NCI-H2196 (cell line): ENCODE measurements around the gene CALHM4.
A peak's percentile ranks its signal among the peaks of the same experiment; 100 is the strongest.

ENCODE experiments used
- DNase-seq: peaks from one replicate; lab custom pipeline; 2025; ENCODE audit not compliant: unreplicated experiment; lab: John Stamatoyannopoulos, UW

Gene CALHM4, protein sequence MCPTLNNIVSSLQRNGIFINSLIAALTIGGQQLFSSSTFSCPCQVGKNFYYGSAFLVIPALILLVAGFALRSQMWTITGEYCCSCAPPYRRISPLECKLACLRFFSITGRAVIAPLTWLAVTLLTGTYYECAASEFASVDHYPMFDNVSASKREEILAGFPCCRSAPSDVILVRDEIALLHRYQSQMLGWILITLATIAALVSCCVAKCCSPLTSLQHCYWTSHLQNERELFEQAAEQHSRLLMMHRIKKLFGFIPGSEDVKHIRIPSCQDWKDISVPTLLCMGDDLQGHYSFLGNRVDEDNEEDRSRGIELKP

DNA sequence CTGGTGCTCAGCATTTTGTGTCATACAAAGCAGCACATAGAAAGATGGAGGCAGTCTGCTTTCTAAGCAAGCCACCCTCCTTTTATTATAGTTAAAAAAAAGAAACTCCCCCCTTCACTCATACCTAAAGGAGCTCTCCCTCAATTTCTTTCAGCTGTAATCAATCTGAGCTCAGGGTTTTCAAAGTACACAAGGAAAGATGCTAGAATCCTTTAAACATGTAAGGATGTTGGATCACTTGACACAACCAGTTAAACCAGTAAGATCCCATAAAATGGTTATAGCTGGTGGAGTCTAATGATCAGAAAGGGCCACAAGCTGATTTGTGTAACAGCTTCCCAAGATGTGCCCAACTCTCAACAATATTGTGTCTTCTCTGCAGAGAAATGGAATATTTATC is at the start of gene CALHM4:
TSS of gene CALHM4 (plus strand) at position 301 of the 400 bp plus-strand sequence. CDS start at position 344, 43 bp downstream.
- DNase-seq: no peak

DNA sequence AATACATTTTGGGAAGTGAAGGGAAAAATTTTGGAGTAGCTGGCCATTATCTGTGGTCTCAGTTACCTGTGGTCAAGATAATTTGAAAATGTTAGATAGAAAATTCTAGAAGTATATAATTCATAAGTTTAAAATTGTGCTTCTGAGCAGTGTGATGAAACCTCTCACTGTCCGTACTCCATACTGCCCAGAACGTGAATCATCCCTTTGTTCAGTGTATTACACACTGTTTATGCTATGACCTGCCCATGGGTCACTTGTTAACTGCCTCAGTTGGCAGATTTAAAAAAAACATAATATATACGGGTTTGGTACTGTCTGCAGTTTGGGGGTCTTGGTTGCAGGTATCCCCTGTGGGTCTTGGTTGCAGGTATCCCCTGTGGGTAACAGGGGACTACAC is 46.2 kb upstream of the CALHM4 start:
- no peak for DNase-seq

DNA sequence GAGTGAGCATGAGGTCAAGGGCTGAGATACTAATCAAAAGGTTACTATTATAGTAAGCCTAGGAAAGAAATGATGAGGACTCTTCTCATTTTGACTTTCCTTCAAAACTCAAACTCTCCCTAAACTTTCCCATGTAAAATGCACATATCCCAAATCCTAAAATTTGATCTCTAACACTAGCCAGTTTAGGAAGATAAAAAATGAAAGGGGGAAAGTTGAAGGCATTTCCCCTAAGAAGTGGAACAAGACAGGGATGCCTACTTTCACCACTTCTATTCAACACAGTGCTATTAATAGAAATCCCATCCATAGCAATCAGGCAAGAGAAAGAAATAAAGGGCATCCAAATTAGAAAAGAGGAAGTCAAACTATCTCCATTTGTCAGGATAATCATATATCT is 45.0 kb upstream of the CALHM4 start:
- DNase-seq: no peak

GRCh38 chr6:116511424-116512110 is 42.0 kb upstream of the CALHM4 start, which contains the start of gene CALHM5:
Gene CALHM5 (plus strand): TSS chr6:116511639. CDS start chr6:116511697, 58 bp downstream.
- DNase-seq: no peak

DNA sequence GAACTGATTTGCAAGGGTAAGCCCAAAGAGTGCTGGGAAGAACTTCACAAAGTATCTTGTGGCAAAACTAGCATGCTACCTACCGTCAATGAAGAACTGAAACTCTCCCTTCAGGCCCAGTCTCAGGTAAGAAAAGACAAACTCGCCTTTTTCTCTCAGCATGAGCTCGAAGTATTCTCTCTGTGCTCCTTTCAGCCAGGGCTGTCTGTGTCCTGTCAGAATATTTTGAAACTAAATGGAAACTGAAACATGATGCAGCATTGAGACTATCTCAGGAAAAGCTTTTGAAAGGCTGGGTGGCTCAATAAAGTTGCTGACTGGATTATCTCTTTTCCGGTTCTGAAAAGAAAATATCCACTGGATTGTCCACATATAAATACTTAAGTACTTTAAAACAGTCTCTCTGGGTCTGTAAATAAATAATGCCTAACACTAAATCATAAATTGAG is 41.4 kb upstream of the CALHM4 start:
- no peak for DNase-seq

GRCh38 chr6:116512734-116513133 is 40.8 kb upstream of the CALHM4 start:
- DNase-seq: no peak

- no peak for DNase-seq
These were observed 40.2 kb upstream of the CALHM4 start for GRCh38 chr6:116513224-116513875.

DNA sequence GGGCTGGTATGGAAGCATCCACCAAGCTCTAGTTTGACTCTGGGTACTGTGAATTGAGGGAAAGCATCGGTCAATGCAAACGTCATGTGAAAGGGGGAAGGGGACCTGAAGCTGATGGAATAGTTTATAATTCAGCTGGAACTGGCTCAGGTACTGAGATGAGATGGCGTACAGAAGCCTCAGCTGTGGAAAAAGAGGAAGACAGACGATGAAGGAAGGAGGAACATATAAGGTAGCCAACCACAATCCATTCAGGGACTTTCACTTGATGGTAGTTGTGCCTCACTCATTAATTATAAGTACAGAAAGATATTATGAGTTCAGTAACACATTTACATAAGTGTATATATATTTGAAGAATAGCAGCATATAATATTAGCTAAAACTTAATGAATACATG is 39.4 kb upstream of the CALHM4 start:
- no peak for DNase-seq

DNA sequence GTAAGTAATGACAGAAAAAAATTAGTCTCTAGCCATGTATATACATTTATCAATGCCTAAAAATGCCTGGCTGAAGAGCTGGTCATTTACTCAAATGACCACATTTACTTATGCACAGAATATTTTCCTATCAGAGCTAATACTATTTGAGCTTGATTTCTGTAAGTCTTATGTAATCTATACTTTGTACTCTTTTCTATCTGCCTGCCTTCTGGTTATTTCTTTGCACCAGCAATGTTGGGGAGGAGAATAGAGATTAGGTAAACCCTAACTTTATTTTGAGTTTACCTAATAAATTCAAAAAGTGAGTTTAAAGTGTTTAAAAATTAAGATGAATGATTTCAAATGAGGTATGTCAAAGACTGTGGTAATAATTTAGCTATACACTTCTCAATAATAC is 38.4 kb upstream of the CALHM4 start:
- DNase-seq: no peak

GRCh38 chr6:116518621-116519368 is 34.8 kb upstream of the CALHM4 start:
- peak; percentile 11 for DNase-seq

GRCh38 chr6:116522896-116523295 is 30.7 kb upstream of the CALHM4 start:
- no peak for DNase-seq

- DNase-seq: no peak
These were observed 29.3 kb upstream of the CALHM4 start for GRCh38 chr6:116524236-116524635.

DNA sequence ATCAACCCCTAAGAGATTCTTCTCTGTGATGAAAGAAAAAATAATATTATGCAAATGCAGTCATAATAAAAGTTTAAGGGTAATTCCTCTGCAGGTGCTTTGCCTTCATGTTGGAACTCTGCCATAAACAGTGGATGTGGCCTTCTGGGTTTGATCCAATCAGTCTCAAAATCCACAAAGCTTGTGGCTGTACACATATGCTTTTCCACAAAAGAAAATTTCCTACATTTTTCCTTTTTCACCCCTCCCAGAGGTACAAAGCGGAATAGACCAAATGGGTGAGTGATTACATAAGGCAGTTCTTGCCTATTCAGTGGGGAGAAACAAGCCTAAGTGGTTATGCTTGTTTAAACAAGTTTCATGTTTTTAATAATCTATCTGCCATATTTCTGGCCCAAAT is 25.4 kb upstream of the CALHM4 start:
- DNase-seq: no peak

GRCh38 chr6:116528780-116529179 is 24.8 kb upstream of the CALHM4 start:
- DNase-seq: no peak

- DNase-seq: no peak
These were observed 23.9 kb upstream of the CALHM4 start for GRCh38 chr6:116529466-116530290.

GRCh38 chr6:116530436-116530835 is 23.1 kb upstream of the CALHM4 start:
- peak; percentile 49 for DNase-seq

GRCh38 chr6:116531675-116532570 is 21.6 kb upstream of the CALHM4 start:
- peak; percentile 57 for DNase-seq

GRCh38 chr6:116533233-116533957 is 20.2 kb upstream of the CALHM4 start:
- no peak for DNase-seq

GRCh38 chr6:116535109-116535508 is 18.4 kb upstream of the CALHM4 start:
- DNase-seq: no peak
